ENCODE measurements around the gene OST4.

DNA sequence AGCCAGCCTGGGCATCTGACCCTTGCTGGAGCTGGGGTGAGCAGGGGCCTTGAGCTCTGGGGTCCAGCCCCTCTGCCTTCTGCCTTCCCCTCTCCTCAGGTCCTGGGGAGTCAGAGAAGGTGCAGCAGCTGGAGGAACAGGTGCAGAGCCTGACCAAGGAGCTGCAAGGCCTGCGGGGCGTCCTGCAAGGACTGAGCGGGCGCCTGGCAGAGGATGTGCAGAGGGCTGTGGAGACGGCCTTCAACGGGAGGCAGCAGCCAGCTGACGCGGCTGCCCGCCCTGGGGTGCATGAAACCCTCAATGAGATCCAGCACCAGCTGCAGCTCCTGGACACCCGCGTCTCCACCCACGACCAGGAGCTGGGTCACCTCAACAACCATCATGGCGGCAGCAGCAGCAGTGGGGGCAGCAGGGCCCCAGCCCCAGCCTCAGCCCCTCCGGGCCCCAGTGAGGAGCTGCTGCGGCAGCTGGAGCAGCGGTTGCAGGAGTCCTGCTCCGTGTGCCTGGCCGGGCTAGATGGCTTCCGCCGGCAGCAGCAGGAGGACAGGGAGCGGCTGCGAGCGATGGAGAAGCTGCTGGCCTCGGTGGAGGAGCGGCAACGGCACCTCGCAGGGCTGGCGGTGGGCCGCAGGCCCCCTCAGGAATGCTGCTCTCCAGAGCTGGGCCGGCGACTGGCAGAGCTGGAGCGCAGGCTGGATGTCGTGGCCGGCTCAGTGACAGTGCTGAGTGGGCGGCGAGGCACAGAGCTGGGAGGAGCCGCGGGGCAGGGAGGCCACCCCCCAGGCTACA lies 10.7 kb upstream of the OST4 start:
- TF ChIP-seq, protein P1, sequence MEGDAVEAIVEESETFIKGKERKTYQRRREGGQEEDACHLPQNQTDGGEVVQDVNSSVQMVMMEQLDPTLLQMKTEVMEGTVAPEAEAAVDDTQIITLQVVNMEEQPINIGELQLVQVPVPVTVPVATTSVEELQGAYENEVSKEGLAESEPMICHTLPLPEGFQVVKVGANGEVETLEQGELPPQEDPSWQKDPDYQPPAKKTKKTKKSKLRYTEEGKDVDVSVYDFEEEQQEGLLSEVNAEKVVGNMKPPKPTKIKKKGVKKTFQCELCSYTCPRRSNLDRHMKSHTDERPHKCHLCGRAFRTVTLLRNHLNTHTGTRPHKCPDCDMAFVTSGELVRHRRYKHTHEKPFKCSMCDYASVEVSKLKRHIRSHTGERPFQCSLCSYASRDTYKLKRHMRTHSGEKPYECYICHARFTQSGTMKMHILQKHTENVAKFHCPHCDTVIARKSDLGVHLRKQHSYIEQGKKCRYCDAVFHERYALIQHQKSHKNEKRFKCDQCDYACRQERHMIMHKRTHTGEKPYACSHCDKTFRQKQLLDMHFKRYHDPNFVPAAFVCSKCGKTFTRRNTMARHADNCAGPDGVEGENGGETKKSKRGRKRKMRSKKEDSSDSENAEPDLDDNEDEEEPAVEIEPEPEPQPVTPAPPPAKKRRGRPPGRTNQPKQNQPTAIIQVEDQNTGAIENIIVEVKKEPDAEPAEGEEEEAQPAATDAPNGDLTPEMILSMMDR (IDR thresholded peaks at IDR 0.05; ENCODE audit: low read length), result no peak
- no peak for TF ChIP-seq EZH2 (IDR thresholded peaks at IDR 0.05; ENCODE audit: borderline replicate concordance, low read length)

Data from OCI-LY1 (cell line).